MV-4-11 (cell line): ENCODE measurements around the gene SH3TC2.

Experiments used
- DNase-seq: peaks from one replicate; lab custom pipeline; 2025; lab: John Stamatoyannopoulos, UW

SH3TC2 gene

GRCh38 chr5:148970228-148970627, 92.6 kb downstream of the SH3TC2 start:
- no peak for DNase-seq

- DNase-seq, result no peak
Measured at GRCh38 chr5:148969291-148969690, 93.6 kb downstream of the SH3TC2 start.

- no peak for DNase-seq
Measured at GRCh38 chr5:148968311-148968710, 94.6 kb downstream of the SH3TC2 start.

- DNase-seq, result no peak
Measured at GRCh38 chr5:148967783-148968182, 95.1 kb downstream of the SH3TC2 start.

- no peak for DNase-seq
Measured at GRCh38 chr5:148966938-148967337, 95.9 kb downstream of the SH3TC2 start.

- DNase-seq, result no peak
Measured at GRCh38 chr5:148966348-148966747, 96.5 kb downstream of the SH3TC2 start.

GRCh38 chr5:148965511-148966265, 97.2 kb downstream of the SH3TC2 start:
- peak; percentile 16 for DNase-seq

- peak; percentile 95 for DNase-seq
Measured at GRCh38 chr5:148963664-148964063, 99.2 kb downstream of the SH3TC2 start.

GRCh38 chr5:148962761-148963324, 100.0 kb downstream of the SH3TC2 start:
- no peak for DNase-seq

- DNase-seq, result no peak
Measured at GRCh38 chr5:148962200-148962550, 100.7 kb downstream of the SH3TC2 start.

- DNase-seq, result no peak
Measured at GRCh38 chr5:148961261-148962199, 101.3 kb downstream of the SH3TC2 start.

- no peak for DNase-seq
Measured at GRCh38 chr5:148960070-148960769, 102.6 kb downstream of the SH3TC2 start.

- peak; percentile 40 for DNase-seq
Measured at GRCh38 chr5:148957591-148958202, 105.2 kb downstream of the SH3TC2 start.

- no peak for DNase-seq
Measured at GRCh38 chr5:148956477-148957385, 106.1 kb downstream of the SH3TC2 start.
